Neural cell (in vitro differentiated cells): Measurements from ENCODE around the gene GIPC3. TPM values are rescaled to one million over a fixed set of nuclear protein-coding genes. Genes with fewer than 3 reads are reported as not detected.

Experiments
- H2AFZ ChIP-seq: fragments of 200-600, 300-800 bp; sonication (generic), shearing (Covaris generic); 2 replicates; pipeline ENCODE4 v1.6.0; 2014; ENCODE audit warnings: low read depth, mild to moderate bottlenecking, antibody characterized with exemption, low read length, moderate library complexity
- H3F3A ChIP-seq: fragments of 200-600 bp; shearing (Covaris generic); 2 replicates; pipeline ENCODE4 v1.6.1; 2016; ENCODE audit warnings: mild to moderate bottlenecking, moderate library complexity, mixed read lengths, antibody characterized with exemption, low read length; ENCODE audit not compliant: insufficient read depth, poor library complexity, severe bottlenecking
- H3K27ac ChIP-seq: fragments of 200-600, 300-800 bp; sonication (generic), shearing (Covaris generic); 2 replicates; pipeline ENCODE4 v1.5.1; 2014; ENCODE audit warnings: mild to moderate bottlenecking, low read length, moderate library complexity
- H3K27me3 ChIP-seq: fragments of 300-800, 200-600 bp; sonication (generic), shearing (Covaris generic); 2 replicates; pipeline ENCODE4 v1.6.0; 2014; ENCODE audit warnings: mild to moderate bottlenecking, low read depth, low read length, moderate library complexity; ENCODE audit not compliant: insufficient read depth
- H3K36me3 ChIP-seq: fragments of 300-800, 200-600 bp; sonication (generic), shearing (Covaris generic); 2 replicates; pipeline ENCODE4 v1.5.1; 2014; ENCODE audit warnings: mild to moderate bottlenecking, antibody characterized with exemption, low read length, moderate library complexity; ENCODE audit not compliant: insufficient read depth
- H3K4me2 ChIP-seq: fragments of 300-800, 200-600 bp; sonication (generic), shearing (Covaris generic); 2 replicates; pipeline ENCODE4 v1.6.0; 2014; ENCODE audit warnings: mild to moderate bottlenecking, low read length
- H3K4me3 ChIP-seq: fragments of 300-800, 200-600 bp; sonication (generic), shearing (Covaris generic); 2 replicates; pipeline ENCODE4 v1.5.1; 2014; ENCODE audit warnings: mild to moderate bottlenecking, low read length, moderate library complexity
- H3K79me2 ChIP-seq: fragments of 200-600 bp; shearing (Covaris generic); replicated peaks from 2 replicates; pipeline ENCODE4 v1.6.0; 2014; ENCODE audit warnings: mild to moderate bottlenecking, low read length, moderate library complexity; ENCODE audit not compliant: insufficient read depth
- H3K9ac ChIP-seq: fragments of 300-800, 200-600 bp; sonication (generic), shearing (Covaris generic); 2 replicates; pipeline ENCODE4 v1.6.1; 2016; ENCODE audit warnings: mild to moderate bottlenecking, low read length, mixed read lengths
- H3K9me2 ChIP-seq: fragments of 200-600 bp; shearing (Covaris generic); 2 replicates; pipeline ENCODE4 v1.6.1; 2016; ENCODE audit warnings: mild to moderate bottlenecking, low read length, mixed read lengths; ENCODE audit not compliant: insufficient read depth
- H3K9me3 ChIP-seq: fragments of 200-600, 300-800 bp; sonication (generic), shearing (Covaris generic); 2 replicates; pipeline ENCODE4 v1.6.1; 2016; ENCODE audit warnings: mild to moderate bottlenecking, mixed run types, low read length, moderate library complexity, mixed read lengths
- H4K20me1 ChIP-seq: fragments of 200-600 bp; shearing (Covaris generic); 2 replicates; pipeline ENCODE4 v1.6.1; 2016; ENCODE audit warnings: mild to moderate bottlenecking, mixed run types; ENCODE audit not compliant: insufficient read depth
- CTCF ChIP-seq: fragments of 450-650 bp; IDR thresholded peaks from 2 replicates; pipeline ENCODE4 v1.5.1; 2014; ENCODE audit warnings: antibody characterized with exemption, mild to moderate bottlenecking, moderate library complexity; ENCODE audit not compliant: poor library complexity, severe bottlenecking
- EP300 ChIP-seq: fragments of 450-650 bp; conservative IDR thresholded peaks from 2 replicates; pipeline ENCODE4 v1.6.1; 2014; ENCODE audit warnings: antibody characterized with exemption, mild to moderate bottlenecking, moderate library complexity; ENCODE audit not compliant: poor library complexity, severe bottlenecking
- EZH2 ChIP-seq: fragments of 200-600, 300-800 bp; shearing (Covaris generic), sonication (generic); IDR thresholded peaks from 2 replicates; pipeline ENCODE4 v1.6.1; 2014; ENCODE audit warnings: antibody characterized with exemption, low read length, borderline replicate concordance, mild to moderate bottlenecking; ENCODE audit not compliant: insufficient read depth, poor library complexity, severe bottlenecking
- MXI1 ChIP-seq: fragments of 450-650 bp; conservative IDR thresholded peaks from 2 replicates; pipeline ENCODE4 v1.6.1; 2014; ENCODE audit warnings: antibody characterized with exemption, mild to moderate bottlenecking; ENCODE audit not compliant: poor library complexity, severe bottlenecking
- POLR2AphosphoS5 ChIP-seq: IDR thresholded peaks from 2 replicates; pipeline ENCODE4 v1.6.1; 2012
- RAD21 ChIP-seq: fragments of 450-650 bp; conservative IDR thresholded peaks from 2 replicates; pipeline ENCODE4 v1.6.1; 2014; ENCODE audit warnings: antibody characterized with exemption, mild to moderate bottlenecking, moderate library complexity
- REST ChIP-seq: IDR thresholded peaks from 2 replicates; pipeline ENCODE4 v1.6.1; 2012; ENCODE audit warnings: borderline replicate concordance
- SMC3 ChIP-seq: fragments of 450-650 bp; conservative IDR thresholded peaks from 2 replicates; pipeline ENCODE4 v1.6.1; 2014; ENCODE audit warnings: antibody characterized with exemption, mild to moderate bottlenecking, moderate library complexity; ENCODE audit not compliant: poor library complexity
- TAF1 ChIP-seq: IDR thresholded peaks from 2 replicates; pipeline ENCODE4 v1.6.1; 2012; ENCODE audit warnings: low read depth
- polyA plus RNA-seq: library from polyadenylated mRNA; depleted of rRNA; stranded (reverse); fragments of >200 nt; gene quantifications from 2 replicates; pipeline ENCODE4 v1.2.3, GENCODE V29; 2014

The GIPC3 gene
- polyA plus RNA-seq, 1 donor from 2014 or later: not detected

- H3K27me3 ChIP-seq: peaks cover 32% of the 10 kb centered on the region
- H3K4me2 ChIP-seq: no peak overlapping the region
- no peaks in the 10 kb centered on the region for H3F3A ChIP-seq
- H3K9ac ChIP-seq: no peak overlapping the region
- no peaks in the 10 kb centered on the region for H4K20me1 ChIP-seq
- no peaks in the 10 kb centered on the region for H3K9me3 ChIP-seq
- H3K9me2 ChIP-seq: no peaks in the 10 kb centered on the region
- no peaks in the 10 kb centered on the region for H3K36me3 ChIP-seq
- H3K27ac ChIP-seq: no peak overlapping the region
- no peak overlapping the region for H3K4me3 ChIP-seq
- no peak for TF ChIP-seq EP300
- TF ChIP-seq REST: no peak
- no peak for TF ChIP-seq POLR2AphosphoS5
- TF ChIP-seq CTCF: no peak
- TF ChIP-seq TAF1: no peak
- no peak for TF ChIP-seq SMC3
- TF ChIP-seq MXI1: no peak
- no peak for TF ChIP-seq EZH2
- TF ChIP-seq RAD21: no peak
- H2AFZ ChIP-seq: no peak overlapping the region
- no peaks in the 10 kb centered on the region for H3K79me2 ChIP-seq
These were observed 20.5 kb downstream of the GIPC3 start for GRCh38 chr19:3605770-3606169.

- Histone ChIP-seq H3K79me2 (no peaks in the 10 kb centered on the region), H3K27me3 (peaks cover 32% of the 10 kb centered on the region), H3K36me3 (no peaks in the 10 kb centered on the region), H2AFZ (no peak overlapping the region), H4K20me1 (no peaks in the 10 kb centered on the region), H3K9ac (no peak overlapping the region), H3F3A (no peaks in the 10 kb centered on the region), H3K9me3 (no peaks in the 10 kb centered on the region), H3K4me2 (no peak overlapping the region), H3K4me3 (no peak overlapping the region), H3K27ac (no peak overlapping the region), H3K9me2 (no peaks in the 10 kb centered on the region)
- TF ChIP-seq RAD21: no peak
- TF ChIP-seq REST: no peak
- no peak for TF ChIP-seq EZH2
These were observed 21.0 kb downstream of the GIPC3 start for GRCh38 chr19:3606174-3606689.
